ENCODE data around the gene RASA2. TPM values are rescaled to one million over a fixed set of nuclear protein-coding genes. Genes with fewer than 3 reads are reported as not detected.
"Not testable (repeated sequence)": the region's sequence is repeated elsewhere in the genome, so short reads cannot be mapped to it uniquely, and the experiment has no call there.

RASA2 gene
- total RNA-seq, 1 donor from 2014 or later, result 7.3 TPM

GRCh38 chr3:141575879-141576743 is 89.3 kb downstream of the RASA2 start:
- peak; percentile 31 to 51 for DNase-seq (ENCODE audit: low read depth in 2 of 2)

- DNase-seq (ENCODE audit: low read depth in 2 of 2), result no peak
Measured at GRCh38 chr3:141576744-141577052, 89.9 kb downstream of the RASA2 start.

- DNase-seq (ENCODE audit: low read depth in 2 of 2), result no peak
Measured at GRCh38 chr3:141578202-141578973, 91.6 kb downstream of the RASA2 start.

DNA sequence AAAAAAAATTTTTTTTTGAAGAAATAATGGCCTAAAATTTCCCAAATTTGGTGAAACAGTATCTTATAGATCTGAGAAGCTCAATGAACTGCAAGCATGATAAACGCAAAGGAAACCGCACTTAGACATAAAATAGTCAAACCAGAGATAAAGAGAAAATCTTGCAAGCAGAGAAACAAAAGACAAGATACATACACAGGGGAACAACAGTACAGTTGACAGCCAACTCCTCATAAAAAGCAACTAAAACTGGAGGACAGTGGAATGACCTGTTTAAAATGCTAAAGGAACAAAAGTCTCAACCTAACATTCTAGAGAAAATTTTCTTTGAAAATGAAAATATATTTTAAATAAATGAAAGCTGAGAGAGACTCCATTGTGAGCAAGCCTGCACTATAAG is 107.5 kb downstream of the RASA2 start:
- DNase-seq (ENCODE audit: low read depth in 2 of 2), result no peak

DNA sequence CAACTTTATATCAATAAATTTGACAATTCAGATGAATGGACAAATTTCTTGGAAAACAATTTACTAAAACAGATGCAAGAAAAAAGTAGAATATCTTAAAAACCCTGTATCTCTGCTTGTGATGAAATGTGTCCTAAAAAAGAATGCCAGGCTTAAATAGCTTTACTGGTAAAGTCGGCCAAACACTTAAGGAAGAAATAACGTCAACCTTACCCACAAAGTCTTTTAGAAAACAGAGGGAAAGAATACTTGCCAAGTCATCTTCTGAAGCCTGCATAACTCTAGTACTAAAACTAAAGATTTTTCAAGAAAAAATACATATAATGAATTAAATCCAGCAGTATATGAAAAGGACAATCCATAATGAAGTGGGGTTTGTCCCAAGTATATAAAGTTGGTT is 111.1 kb downstream of the RASA2 start:
- no peak for DNase-seq (ENCODE audit: low read depth in 2 of 2)

DNA sequence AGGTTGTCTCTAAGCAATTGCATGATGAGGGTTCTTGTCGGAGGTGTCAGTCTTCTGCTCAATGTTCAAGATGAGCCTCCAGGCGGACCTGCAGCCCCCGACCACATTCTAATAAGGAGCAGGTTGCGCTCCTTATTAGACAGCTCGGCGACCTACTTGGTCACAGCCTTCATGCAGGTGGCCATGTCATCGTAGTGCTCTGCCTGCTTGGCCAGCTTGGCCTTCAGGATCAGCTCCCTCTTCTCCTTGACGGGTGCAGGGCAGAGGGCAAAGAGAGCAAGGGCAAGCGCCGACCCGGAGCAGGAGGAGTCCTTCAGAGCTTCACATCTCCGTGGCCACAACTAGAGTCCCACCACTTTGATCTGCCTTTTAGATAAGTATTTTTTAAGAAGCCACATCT is 113.5 kb downstream of the RASA2 start:
- no peak for DNase-seq (ENCODE audit: low read depth in 2 of 2)

GRCh38 chr3:141602706-141603105 is 115.9 kb downstream of the RASA2 start:
- no peak for DNase-seq (ENCODE audit: low read depth in 2 of 2)

- DNase-seq (ENCODE audit: low read depth in 2 of 2), result no peak
Measured at GRCh38 chr3:141603473-141604035, 116.7 kb downstream of the RASA2 start.

DNA sequence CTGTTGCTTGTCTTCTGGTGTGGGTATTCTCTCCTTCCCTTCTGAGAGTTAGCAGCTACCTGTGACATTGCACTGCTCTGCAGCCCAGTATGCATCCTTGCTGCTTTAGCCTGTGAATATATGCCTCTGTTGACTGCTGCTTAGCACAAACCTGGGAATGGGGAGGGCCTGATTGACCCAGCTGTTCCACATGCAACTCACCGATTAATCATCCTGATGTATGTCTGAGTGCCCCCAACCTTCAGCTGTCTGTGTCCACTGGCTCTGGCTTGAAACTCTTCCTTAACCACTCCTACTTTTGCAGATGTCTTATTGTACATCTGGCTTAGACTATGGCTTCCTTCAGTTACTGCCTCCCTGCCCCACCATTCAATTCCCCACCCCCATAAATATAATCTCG is 119.1 kb downstream of the RASA2 start:
- DNase-seq (ENCODE audit: low read depth in 2 of 2), result no peak

GRCh38 chr3:141608438-141608837 is 121.6 kb downstream of the RASA2 start:
- DNase-seq (ENCODE audit: low read depth in 2 of 2), result peak in 1 of 2 donors; percentile 10

DNA sequence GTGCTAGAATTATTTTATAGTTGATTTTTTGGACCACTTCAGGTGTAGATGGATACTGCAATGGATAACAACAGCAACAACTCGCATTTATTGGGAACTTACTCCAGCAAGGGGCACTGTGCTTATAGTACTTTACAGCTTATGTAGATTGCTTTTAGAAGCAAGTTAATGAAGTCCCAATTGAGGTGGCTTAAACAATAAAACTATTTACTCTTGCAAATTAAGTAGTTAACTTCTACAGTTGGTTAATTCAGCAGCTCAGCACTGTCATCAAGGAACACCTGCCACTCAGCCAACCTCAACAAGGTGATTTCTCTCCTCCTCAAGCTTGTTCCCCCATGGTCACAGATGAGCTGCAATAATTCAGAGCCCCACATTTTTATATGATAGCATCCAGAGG is 124.1 kb downstream of the RASA2 start:
- no peak for DNase-seq (ENCODE audit: low read depth in 2 of 2)

GRCh38 chr3:141618103-141618910 is 131.5 kb downstream of the RASA2 start:
- DNase-seq (ENCODE audit: low read depth in 2 of 2), result no peak

- no peak for DNase-seq (ENCODE audit: low read depth in 2 of 2)
Measured at GRCh38 chr3:141618938-141619337, 132.1 kb downstream of the RASA2 start.

DNA sequence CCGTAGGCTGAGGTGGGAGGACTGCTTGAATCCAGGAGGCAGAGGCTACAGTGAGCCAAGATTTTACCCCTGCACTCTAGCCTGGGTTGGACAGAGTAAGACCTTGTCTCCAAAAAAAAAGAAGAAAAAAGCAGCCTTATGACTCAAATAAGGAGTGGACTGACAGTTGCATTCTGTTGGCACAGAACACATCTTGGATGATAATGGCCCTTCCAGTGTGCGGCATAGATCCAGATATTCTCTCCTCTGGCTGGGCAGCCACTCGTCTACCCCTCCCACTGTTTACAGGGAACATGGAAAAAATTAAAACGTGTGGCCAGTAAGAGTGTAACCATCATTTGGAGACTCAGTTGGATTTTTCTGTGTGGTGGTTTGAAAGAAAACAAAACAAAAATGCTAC is 132.6 kb downstream of the RASA2 start:
- no peak for DNase-seq (ENCODE audit: low read depth in 2 of 2)

DNA sequence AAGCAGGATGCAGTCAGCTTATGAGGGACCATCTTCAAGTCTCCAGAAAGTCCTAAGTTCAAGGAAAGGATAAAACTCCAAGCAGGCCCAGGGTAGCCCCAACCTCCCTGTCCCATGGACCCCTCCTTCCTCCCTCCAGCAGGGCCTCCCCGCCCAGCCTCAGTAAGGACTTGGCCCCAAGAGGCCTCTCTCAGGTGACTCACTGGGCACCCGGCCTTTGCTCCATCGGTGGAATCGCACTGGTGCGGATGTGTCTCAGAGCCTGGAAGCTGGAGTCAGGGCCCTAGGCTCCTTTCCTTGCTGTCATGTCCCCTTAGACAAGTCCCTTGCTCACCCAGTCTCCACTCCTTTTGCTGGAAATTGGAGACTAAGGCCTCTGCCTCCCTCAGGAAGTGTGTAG is 136.9 kb downstream of the RASA2 start:
- DNase-seq (ENCODE audit: low read depth in 2 of 2), result no peak

DNA sequence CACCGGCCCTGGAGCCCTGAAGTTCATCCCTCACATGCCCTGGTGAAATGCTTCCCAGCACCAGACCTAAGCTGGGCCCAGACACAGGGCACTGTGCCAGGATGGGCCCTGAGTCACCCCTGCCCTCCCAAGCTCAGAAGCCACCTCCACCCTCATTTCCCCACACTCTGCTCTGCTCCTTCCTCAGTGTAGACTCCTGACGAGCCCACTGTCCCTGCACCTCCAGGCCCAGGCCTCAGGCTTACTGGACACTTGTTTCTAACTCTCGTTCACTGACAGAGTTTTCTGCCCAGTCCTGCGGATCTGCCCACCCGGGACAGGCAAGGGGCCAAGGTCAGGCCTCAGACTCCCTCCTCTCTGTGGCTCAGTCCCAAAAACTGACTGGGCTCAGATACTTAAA is 138.7 kb downstream of the RASA2 start:
- DNase-seq (ENCODE audit: low read depth in 2 of 2), result peak in 1 of 2 donors; percentile 30

GRCh38 chr3:141628334-141628733 is 141.5 kb downstream of the RASA2 start:
- DNase-seq (ENCODE audit: low read depth in 2 of 2), result not testable (repeated sequence)

DNA sequence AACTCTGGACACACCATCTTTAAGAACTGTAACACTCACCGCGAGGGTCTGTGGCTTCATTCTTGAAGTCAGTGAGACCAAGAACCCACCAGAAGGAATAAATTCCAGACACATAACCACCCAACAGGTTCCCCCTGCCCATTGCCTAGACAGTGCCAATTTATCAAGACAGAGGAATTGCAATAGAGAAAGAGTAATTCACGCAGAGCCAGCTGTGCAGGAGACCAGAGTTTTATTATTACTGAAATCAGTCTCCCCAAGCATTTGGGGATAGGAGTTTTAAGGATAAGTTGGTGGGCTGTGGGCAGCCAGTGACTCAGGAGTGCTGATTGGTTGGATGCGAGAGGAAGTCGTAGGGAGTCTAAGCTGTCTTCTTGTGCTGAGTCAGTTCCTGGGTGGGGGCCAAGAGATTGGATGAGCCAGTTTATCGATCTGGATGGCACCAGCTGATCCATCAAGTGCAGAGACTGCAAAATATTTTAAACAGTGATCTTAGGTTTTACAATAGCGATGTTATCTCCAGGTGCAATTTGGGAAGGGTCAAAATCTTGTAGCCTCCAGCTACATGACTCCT is 142.1 kb downstream of the RASA2 start:
- not testable (repeated sequence) for DNase-seq (ENCODE audit: low read depth in 2 of 2)

- DNase-seq (ENCODE audit: low read depth in 2 of 2), result no peak
Measured at GRCh38 chr3:141629976-141630375, 143.1 kb downstream of the RASA2 start.

GRCh38 chr3:141632779-141633374 is 146.1 kb downstream of the RASA2 start:
- DNase-seq (ENCODE audit: low read depth in 2 of 2), result no peak

- DNase-seq (ENCODE audit: low read depth in 2 of 2), result no peak
Measured at GRCh38 chr3:141642215-141642614, 155.4 kb downstream of the RASA2 start.
